Astrocyte of the cerebellum (primary cell): ENCODE data around the gene ACYP1.

Experiments used
- DNase-seq: peaks from one replicate; pipeline ENCODE4 v3.0.0-alpha.2; 2011; ENCODE audit warnings: low read depth
- H3K4me3 ChIP-seq: 2 replicates; pipeline ENCODE4 v1.5.1; 2011; ENCODE audit warnings: mild to moderate bottlenecking, low read depth, low read length, moderate library complexity
- CTCF ChIP-seq: IDR thresholded peaks from 2 replicates; pipeline ENCODE4 v1.5.1; 2012; ENCODE audit warnings: low read length, low read depth, moderate library complexity, mild to moderate bottlenecking; ENCODE audit errors: missing control alignments
- in situ Hi-C: cut with HindIII; loops from 2 replicates; pipeline ENCODE4 v1.10.0; 2017; ENCODE audit warnings: low sequenced_read_pairs

The ACYP1 gene

GRCh38 chr14:75046899-75047298, 16.9 kb downstream of the ACYP1 start:
- H3K4me3 ChIP-seq = no peak overlapping the region
- no peak for TF ChIP-seq CTCF
- no peak for DNase-seq
- in situ Hi-C loops = no loop called here

DNA sequence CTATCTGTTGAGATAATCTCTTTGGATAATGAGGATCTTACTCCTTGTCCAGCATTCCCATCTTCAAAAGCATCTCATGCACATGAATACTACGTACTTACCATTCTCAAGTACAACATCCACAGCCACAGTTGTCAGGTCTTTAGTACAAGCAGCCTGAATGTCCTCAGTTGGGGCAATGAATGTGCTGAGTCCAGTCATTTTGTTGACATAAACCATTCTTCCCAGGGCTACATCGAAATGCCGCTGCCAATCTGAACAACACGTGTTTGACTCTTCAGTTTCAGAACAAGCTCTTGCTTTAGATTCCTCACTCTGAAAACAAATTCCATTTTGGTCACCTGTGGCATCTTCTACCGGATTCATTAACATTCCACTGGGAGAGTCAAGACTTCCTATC, 17.5 kb downstream of the ACYP1 start:
- no peak overlapping the region for H3K4me3 ChIP-seq
- TF ChIP-seq CTCF = no peak
- DNase-seq = no peak
- in situ Hi-C loops = no loop called here

DNA sequence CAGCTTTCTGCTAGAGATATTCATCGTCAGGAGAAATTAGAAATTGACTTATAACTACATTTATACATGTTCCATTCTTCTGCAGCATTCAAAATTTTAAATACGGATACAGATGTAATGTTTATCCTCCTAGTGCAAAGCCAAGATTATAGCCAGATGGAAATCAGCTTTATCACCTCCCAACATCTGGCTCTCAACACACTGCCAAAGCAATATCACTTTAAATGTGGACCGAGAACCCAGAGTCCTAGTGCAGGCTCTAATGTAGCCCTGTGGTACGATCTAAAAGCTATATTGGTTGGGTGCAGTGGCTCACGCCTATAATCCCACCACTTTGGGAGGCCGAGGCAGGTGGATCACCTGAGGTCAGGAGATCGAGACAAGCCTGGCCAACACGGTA, 19.1 kb downstream of the ACYP1 start:
- no peak for TF ChIP-seq CTCF
- no peak overlapping the region for H3K4me3 ChIP-seq
- in situ Hi-C loops = loop anchor here (5.0 kb wide), 1 partner anchor 33 kb away; no protein-coding TSS in a partner anchor
- DNase-seq = no peak

DNA sequence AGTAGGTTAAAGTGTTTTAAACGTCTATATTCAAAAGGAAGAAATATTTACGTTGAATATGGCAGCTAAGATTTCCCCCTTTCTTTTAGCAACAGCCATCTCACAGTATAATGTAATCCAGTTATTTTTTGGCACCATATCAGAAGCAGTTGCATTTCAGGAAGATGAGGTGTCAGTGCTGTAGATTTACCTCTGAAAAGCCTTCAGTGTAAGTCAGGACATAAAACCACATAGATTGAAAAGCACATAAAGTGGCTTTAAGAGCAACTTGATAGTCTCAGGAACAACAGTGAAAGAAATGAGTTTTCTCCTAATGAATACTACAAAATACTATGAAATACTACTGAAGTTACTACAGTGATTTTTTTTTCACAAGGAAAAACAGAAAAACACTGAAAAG, 19.5 kb downstream of the ACYP1 start:
- TF ChIP-seq CTCF = no peak
- in situ Hi-C loops = loop anchor here (5.0 kb wide), 1 partner anchor 33 kb away; no protein-coding TSS in a partner anchor
- H3K4me3 ChIP-seq = no peak overlapping the region
- DNase-seq = peak; percentile 67

GRCh38 chr14:75042035-75042434, 21.8 kb downstream of the ACYP1 start:
- in situ Hi-C loops = loop anchor here (5.0 kb wide), 1 partner anchor 35 kb away; no protein-coding TSS in a partner anchor
- no peak for TF ChIP-seq CTCF
- H3K4me3 ChIP-seq = no peak overlapping the region
- peak; percentile 64 for DNase-seq

DNA sequence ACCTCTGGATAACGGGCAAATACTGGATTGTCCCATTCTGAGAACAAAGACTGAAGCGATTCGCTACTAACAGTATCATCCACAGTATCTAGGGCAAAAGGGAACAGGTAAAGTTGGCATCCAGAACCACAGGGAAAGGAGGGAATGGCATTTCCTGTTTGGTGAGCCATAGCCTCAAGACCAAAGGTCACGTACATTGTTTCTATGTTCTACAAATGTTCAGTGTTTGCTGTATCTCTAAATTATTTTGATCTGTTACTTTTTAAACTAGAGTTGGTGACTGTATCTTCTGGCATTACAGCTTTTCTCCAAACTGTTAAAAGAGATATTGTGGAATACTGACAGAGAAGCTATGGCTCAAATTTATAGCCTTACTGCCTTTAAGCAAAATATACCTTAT, 22.2 kb downstream of the ACYP1 start:
- DNase-seq = no peak
- H3K4me3 ChIP-seq = no peak overlapping the region
- TF ChIP-seq CTCF = no peak
- in situ Hi-C loops = loop anchor here (5.0 kb wide), 1 partner anchor 36 kb away; no protein-coding TSS in a partner anchor
